ENCODE data around the gene LRMDA.
"Not testable (repeated sequence)": the region's sequence is repeated elsewhere in the genome, so short reads cannot be mapped to it uniquely, and the experiment has no call there.

LRMDA gene

GRCh38 chr10:76115471-76116155, 684.2 kb downstream of the LRMDA start:
- no peak for DNase-seq

GRCh38 chr10:76116523-76116922, 685.1 kb downstream of the LRMDA start:
- DNase-seq, result no peak

GRCh38 chr10:76117949-76118348, 686.5 kb downstream of the LRMDA start:
- DNase-seq, result no peak

GRCh38 chr10:76119036-76119435, 687.6 kb downstream of the LRMDA start:
- no peak for DNase-seq

- DNase-seq, result no peak
Measured at GRCh38 chr10:76119515-76119914, 688.1 kb downstream of the LRMDA start.

GRCh38 chr10:76122056-76122455, 690.6 kb downstream of the LRMDA start:
- DNase-seq, result no peak

- DNase-seq, result no peak
Measured at GRCh38 chr10:76124280-76124679, 692.9 kb downstream of the LRMDA start.

GRCh38 chr10:76125900-76126299, 694.5 kb downstream of the LRMDA start:
- DNase-seq, result no peak

GRCh38 chr10:76126607-76127527, 695.4 kb downstream of the LRMDA start:
- no peak for DNase-seq

GRCh38 chr10:76127984-76128589, 696.7 kb downstream of the LRMDA start:
- no peak for DNase-seq

GRCh38 chr10:76129213-76129612, 697.8 kb downstream of the LRMDA start:
- DNase-seq, result no peak

GRCh38 chr10:76130892-76131291, 699.5 kb downstream of the LRMDA start:
- no peak for DNase-seq

GRCh38 chr10:76133597-76134255, 702.3 kb downstream of the LRMDA start:
- DNase-seq, result no peak

GRCh38 chr10:76136961-76137360, 705.5 kb downstream of the LRMDA start:
- no peak for DNase-seq

GRCh38 chr10:76138286-76138685, 706.9 kb downstream of the LRMDA start:
- DNase-seq, result no peak

- no peak for DNase-seq
Measured at GRCh38 chr10:76138906-76139305, 707.5 kb downstream of the LRMDA start.

GRCh38 chr10:76139431-76139830, 708.0 kb downstream of the LRMDA start:
- DNase-seq, result no peak

- no peak for DNase-seq
Measured at GRCh38 chr10:76141376-76141775, 710.0 kb downstream of the LRMDA start.

- not testable (repeated sequence) for DNase-seq
Measured at GRCh38 chr10:76148217-76148616, 716.8 kb downstream of the LRMDA start.

- DNase-seq, result no peak
Measured at GRCh38 chr10:76149182-76149581, 717.8 kb downstream of the LRMDA start.

- no peak for DNase-seq
Measured at GRCh38 chr10:76149602-76150138, 718.2 kb downstream of the LRMDA start.

GRCh38 chr10:76150139-76150875, 718.9 kb downstream of the LRMDA start:
- no peak for DNase-seq

All from activated T-cell treated with anti-CD3 and anti-CD28 coated beads for 4 hours (primary cell).